Ovary (tissue), 3 donors: Measurements from ENCODE around the gene PCYT2.

Experiments used
- EP300 ChIP-seq: sonication (generic); formaldehyde crosslinking; IDR thresholded peaks from one replicate; pipeline ENCODE4 v1.6.1; 2017; ENCODE audit warnings: antibody characterized with exemption
- TF ChIP-seq, protein P1 (sequence below), 3 donors: fragments of 450-650 bp in 2 of 3; fragments of 200-600 bp in 1 of 3; IDR thresholded peaks; one replicate each; pipeline versions ENCODE4 v1.5.1 to v1.8.0; 2016 to 2022; ENCODE audit warnings: antibody characterized with exemption in 3 of 3, mild to moderate bottlenecking in 1 of 3
- donor health status: DM: no; HTN: no; CAD: no.

DNA sequence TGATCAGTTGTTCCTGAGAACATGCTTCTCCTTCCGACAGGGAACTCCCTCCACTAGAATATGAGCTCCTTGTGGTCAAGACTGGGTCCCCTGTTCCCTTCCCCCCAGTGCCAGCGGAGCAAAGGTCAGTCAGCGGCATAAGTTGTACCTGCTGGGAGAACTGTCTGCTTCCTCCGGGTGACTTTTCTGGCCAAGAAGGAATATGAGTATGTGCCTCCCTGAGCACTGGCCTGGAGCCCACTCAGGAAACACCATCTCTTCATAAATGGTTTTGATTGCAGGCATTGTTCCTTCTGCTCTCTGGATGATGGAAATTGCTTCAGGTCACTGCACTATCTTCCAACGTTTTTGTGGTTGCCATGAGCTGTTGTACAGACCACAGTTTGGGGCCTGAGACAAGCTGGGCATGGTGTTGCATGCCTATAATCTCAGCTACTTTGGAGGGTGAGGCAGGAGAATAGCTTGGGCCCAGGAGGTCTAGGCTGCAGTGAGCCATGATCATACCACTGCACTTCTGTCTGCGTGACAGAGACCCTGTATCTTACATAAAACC is 48.0 kb downstream of the PCYT2 start:
- TF ChIP-seq, protein P1, sequence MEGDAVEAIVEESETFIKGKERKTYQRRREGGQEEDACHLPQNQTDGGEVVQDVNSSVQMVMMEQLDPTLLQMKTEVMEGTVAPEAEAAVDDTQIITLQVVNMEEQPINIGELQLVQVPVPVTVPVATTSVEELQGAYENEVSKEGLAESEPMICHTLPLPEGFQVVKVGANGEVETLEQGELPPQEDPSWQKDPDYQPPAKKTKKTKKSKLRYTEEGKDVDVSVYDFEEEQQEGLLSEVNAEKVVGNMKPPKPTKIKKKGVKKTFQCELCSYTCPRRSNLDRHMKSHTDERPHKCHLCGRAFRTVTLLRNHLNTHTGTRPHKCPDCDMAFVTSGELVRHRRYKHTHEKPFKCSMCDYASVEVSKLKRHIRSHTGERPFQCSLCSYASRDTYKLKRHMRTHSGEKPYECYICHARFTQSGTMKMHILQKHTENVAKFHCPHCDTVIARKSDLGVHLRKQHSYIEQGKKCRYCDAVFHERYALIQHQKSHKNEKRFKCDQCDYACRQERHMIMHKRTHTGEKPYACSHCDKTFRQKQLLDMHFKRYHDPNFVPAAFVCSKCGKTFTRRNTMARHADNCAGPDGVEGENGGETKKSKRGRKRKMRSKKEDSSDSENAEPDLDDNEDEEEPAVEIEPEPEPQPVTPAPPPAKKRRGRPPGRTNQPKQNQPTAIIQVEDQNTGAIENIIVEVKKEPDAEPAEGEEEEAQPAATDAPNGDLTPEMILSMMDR (IDR thresholded peaks at IDR 0.05) = no peak
- TF ChIP-seq EP300 = no peak
